HuH-7 (cell line): ENCODE measurements around the gene TOLLIP.

Experiments
- DNase-seq: peaks from one replicate; pipeline ENCODE4 v3.0.0; 2011; ENCODE audit warnings: low spot score

The TOLLIP gene

GRCh38 chr11:1310772-1311468 is 1.5 kb upstream of the TOLLIP start:
- DNase-seq = no peak

GRCh38 chr11:1310318-1310687 is 871 bp upstream of the TOLLIP start:
- DNase-seq = no peak

GRCh38 chr11:1308743-1309497 is 512 bp downstream of the TOLLIP start:
- no peak for DNase-seq

- DNase-seq = no peak
These were observed 1.3 kb downstream of the TOLLIP start for GRCh38 chr11:1307998-1308742.

GRCh38 chr11:1307163-1307870 is 2.1 kb downstream of the TOLLIP start:
- no peak for DNase-seq

GRCh38 chr11:1306186-1307162 is 3.0 kb downstream of the TOLLIP start:
- peak; percentile 8 for DNase-seq

- DNase-seq = peak; percentile 34
These were observed 3.9 kb downstream of the TOLLIP start for GRCh38 chr11:1305501-1306056.

GRCh38 chr11:1305063-1305495 is 4.4 kb downstream of the TOLLIP start:
- DNase-seq = peak; percentile 12

GRCh38 chr11:1304380-1304779 is 5.1 kb downstream of the TOLLIP start:
- peak; percentile 73 for DNase-seq

GRCh38 chr11:1303973-1304372 is 5.5 kb downstream of the TOLLIP start:
- no peak for DNase-seq

GRCh38 chr11:1303126-1303821 is 6.2 kb downstream of the TOLLIP start:
- DNase-seq = no peak

GRCh38 chr11:1302461-1303125 is 6.8 kb downstream of the TOLLIP start:
- DNase-seq = no peak

GRCh38 chr11:1302041-1302460 is 7.4 kb downstream of the TOLLIP start:
- DNase-seq = no peak

- DNase-seq = no peak
These were observed 8.0 kb downstream of the TOLLIP start for GRCh38 chr11:1301220-1302000.

GRCh38 chr11:1300569-1301187 is 8.8 kb downstream of the TOLLIP start:
- no peak for DNase-seq

- no peak for DNase-seq
These were observed 9.3 kb downstream of the TOLLIP start for GRCh38 chr11:1300121-1300520.

GRCh38 chr11:1299621-1300020 is 9.8 kb downstream of the TOLLIP start:
- DNase-seq = no peak
